Stimulated activated naive B cell treated with anti-CD40 and anti-IgM and Interleukin-4, amounts not matched to agents 10 μg/mL and 1 μg/mL and 100 μg/mL, for 72 hours (primary cell): ENCODE data around the gene HIPK2.
"Not testable (repeated sequence)": the region's sequence is repeated elsewhere in the genome, so short reads cannot be mapped to it uniquely, and the experiment has no call there.

ENCODE experiments used
- ATAC-seq, 2 donors: fragments of 150-1000 bp; cut with Tn5 transposase; replicated peaks; 2 replicates each; pipeline ENCODE4 v1.10.0; 2021; ENCODE audit warnings: moderate library complexity in 1 of 2
- DNase-seq: peaks from one replicate; pipeline ENCODE4 v3.0.0; 2021
- H3K27ac Mint-ChIP-seq: one replicate; pipeline ENCODE4 v1.8.0; 2022; ENCODE audit warnings: mild to moderate bottlenecking, mixed read lengths
- H3K27me3 Mint-ChIP-seq, 2 donors: one replicate each; pipeline ENCODE4 v1.8.0; 2022; ENCODE audit warnings: mixed read lengths in 2 of 2
- H3K36me3 Mint-ChIP-seq, 2 donors: one replicate each; pipeline ENCODE4 v1.8.0; 2022; ENCODE audit warnings: mixed read lengths in 2 of 2, mild to moderate bottlenecking in 1 of 2
- H3K4me1 Mint-ChIP-seq, 2 donors: one replicate each; pipeline ENCODE4 v1.8.0; 2022; ENCODE audit warnings: mixed read lengths in 2 of 2, mild to moderate bottlenecking in 1 of 2
- H3K4me3 Mint-ChIP-seq, 2 donors: one replicate each; pipeline ENCODE4 v1.8.0; 2022; ENCODE audit warnings: mild to moderate bottlenecking in 2 of 2, mixed read lengths in 2 of 2, moderate library complexity in 1 of 2
- H3K9me3 Mint-ChIP-seq, 2 donors: one replicate each; pipeline ENCODE4 v1.8.0; 2022; ENCODE audit warnings: mixed read lengths in 2 of 2, mild to moderate bottlenecking in 1 of 2

Gene HIPK2

DNA sequence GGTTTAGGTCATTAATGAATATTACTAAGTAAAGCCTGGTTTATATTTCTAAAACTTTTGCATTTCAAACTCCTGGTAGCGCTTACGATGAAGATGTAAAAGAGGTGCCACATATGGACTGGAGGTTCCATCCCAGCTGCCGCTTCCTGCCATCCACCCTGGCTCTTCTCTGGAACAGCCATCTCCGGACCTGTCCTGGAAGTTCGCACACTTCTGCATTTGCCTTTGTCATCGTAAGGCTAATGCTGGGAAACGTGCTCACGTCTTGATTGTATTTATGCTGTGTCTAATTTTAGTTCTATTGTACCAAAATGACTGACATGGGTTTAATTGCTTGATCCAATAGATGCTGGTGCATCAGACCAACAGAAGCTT lies 103.1 kb downstream of the HIPK2 start:
- no peak for ATAC-seq
- peaks cover 22 to 36% of the 10 kb centered on the region in 2 donors for H3K36me3 Mint-ChIP-seq
- no peak overlapping the region for H3K27ac Mint-ChIP-seq
- no peaks in the 10 kb centered on the region for H3K9me3 Mint-ChIP-seq
- no peak for DNase-seq
- no peaks in the 10 kb centered on the region for H3K27me3 Mint-ChIP-seq
- peaks cover 29 to 39% of the 10 kb centered on the region in 2 donors for H3K4me1 Mint-ChIP-seq
- H3K4me3 Mint-ChIP-seq = no peak overlapping the region

DNA sequence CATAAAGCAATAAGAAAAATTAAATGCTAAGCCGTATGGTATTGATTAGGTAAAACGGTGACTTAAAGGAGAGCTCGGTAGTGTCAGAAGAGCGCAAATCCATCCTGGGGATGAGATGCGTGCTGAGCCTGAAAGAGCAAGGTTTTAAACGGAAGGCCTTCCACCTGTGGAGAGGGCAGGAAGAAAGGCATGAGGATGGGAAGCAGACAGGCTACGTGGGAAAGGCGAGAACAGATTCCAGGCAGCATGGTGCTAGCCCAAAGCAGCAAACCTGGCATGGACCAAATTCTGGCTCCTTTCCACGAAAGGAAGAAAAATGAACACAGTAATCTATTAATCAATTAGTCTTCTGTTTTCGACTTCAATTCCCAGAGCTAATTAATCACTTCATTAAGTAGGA lies 103.5 kb downstream of the HIPK2 start:
- DNase-seq (no peak), ATAC-seq (no peak)
- Mint-ChIP-seq H3K36me3 (peaks cover 21 to 35% of the 10 kb centered on the region in 2 donors), H3K27me3 (no peaks in the 10 kb centered on the region), H3K27ac (no peak overlapping the region), H3K4me3 (no peak overlapping the region), H3K4me1 (peaks cover 28 to 40% of the 10 kb centered on the region in 2 donors), H3K9me3 (no peaks in the 10 kb centered on the region)

DNA sequence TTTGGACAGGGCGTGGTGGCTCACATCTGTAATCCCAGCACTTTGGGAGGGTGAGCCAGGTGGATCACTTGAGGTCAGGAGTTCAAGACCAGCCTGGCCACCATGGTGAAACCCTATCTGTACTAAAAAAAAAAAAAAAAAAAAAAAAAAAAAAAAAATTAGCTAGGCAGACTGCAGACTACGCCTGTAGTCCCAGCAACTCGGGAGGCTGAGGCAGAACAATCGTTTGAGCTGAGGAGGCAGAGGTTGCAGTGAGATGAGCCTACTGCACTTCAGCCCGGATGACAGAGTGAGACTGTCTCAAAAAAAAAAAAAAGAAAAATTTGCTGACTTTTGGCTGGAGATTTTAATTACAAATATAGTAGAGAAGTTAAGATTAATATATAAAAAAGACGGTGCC lies 104.0 kb downstream of the HIPK2 start:
- DNase-seq (no peak), ATAC-seq (no peak)
- H3K9me3 Mint-ChIP-seq = no peaks in the 10 kb centered on the region
- H3K4me1 Mint-ChIP-seq = peaks cover 32 to 46% of the 10 kb centered on the region in 2 donors
- H3K27me3 Mint-ChIP-seq = no peaks in the 10 kb centered on the region
- peak overlapping the region; percentile 90 for H3K27ac Mint-ChIP-seq
- H3K4me3 Mint-ChIP-seq = no peak overlapping the region
- peaks cover 21 to 35% of the 10 kb centered on the region in 2 donors for H3K36me3 Mint-ChIP-seq

DNA sequence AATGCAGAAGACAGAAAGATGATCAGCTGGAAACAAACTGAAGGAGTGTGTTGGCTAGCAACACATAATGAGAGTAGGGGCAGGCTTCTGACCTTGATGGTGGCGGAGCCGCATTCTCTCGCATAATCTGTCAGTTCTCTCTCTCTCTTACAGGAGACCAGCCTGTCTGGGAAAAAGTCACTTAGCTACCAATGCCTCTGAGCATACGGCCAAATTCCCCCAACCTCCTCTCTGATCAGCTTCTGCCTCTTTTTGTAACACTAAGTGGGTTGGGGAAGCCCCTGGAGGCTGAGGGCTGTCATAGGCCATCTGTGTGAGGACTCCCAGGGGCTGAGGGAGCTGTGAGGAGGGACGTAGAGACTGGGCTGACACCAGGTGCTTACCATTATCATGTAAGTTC lies 104.6 kb downstream of the HIPK2 start:
- ATAC-seq (peak; percentile 96 to 97), DNase-seq (peak; percentile 80)
- Mint-ChIP-seq H3K27me3 (no peaks in the 10 kb centered on the region), H3K27ac (peak overlapping the region; percentile 90), H3K9me3 (no peaks in the 10 kb centered on the region), H3K4me1 (peaks cover 32 to 47% of the 10 kb centered on the region in 2 donors), H3K36me3 (peaks cover 18 to 32% of the 10 kb centered on the region in 2 donors), H3K4me3 (peak overlapping the region; percentile 39 to 66)

DNA sequence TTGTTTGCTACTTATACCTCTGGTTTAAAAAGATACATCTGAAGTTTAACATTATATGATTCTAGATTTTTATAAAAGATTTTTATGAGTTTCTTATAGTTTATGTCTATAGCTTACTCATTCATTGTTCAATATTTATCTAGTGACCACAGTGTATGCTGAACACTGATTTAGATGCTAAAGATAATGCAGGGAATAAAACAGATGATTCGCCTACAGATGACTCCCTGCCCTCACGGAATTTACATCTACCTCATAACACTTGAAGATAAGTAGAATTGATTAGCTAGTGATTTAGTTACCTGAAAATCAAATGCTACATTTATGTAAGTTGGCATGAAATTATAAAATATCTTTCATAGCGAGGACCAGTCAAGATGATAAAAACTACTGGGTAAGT lies 105.8 kb downstream of the HIPK2 start:
- Mint-ChIP-seq H3K27me3 (no peaks in the 10 kb centered on the region), H3K4me3 (no peak overlapping the region), H3K9me3 (no peaks in the 10 kb centered on the region), H3K36me3 (peaks cover 20 to 32% of the 10 kb centered on the region in 2 donors), H3K4me1 (peaks cover 32 to 47% of the 10 kb centered on the region in 2 donors), H3K27ac (no peak overlapping the region)
- ATAC-seq = no peak
- no peak for DNase-seq

DNA sequence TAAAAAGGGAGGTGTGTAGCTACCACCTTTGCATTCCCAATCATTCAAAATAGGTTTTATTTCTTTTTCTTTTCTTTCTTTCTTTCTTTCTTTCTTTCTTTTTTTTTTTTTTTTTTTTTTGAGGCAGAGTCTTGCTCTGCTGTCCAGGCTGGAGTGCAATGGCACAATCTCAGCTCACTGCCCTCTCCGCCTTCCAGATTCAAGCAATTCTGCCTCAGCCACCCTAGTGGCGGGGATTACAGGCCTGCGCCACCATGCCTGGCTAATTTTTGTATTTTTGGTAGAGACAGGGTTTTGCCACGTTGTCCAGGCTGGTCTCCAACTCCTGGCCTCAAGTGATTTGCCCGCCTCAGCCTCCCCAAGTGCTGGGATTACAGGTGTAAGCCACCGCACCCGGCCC lies 107.1 kb downstream of the HIPK2 start:
- not testable (repeated sequence) for H3K4me3 Mint-ChIP-seq, ATAC-seq, H3K27me3 Mint-ChIP-seq, H3K9me3 Mint-ChIP-seq, DNase-seq, H3K27ac Mint-ChIP-seq
- H3K4me1 Mint-ChIP-seq = peaks cover 24 to 38% of the 10 kb centered on the region in 2 donors
- peaks cover 24 to 31% of the 10 kb centered on the region in 2 donors for H3K36me3 Mint-ChIP-seq

DNA sequence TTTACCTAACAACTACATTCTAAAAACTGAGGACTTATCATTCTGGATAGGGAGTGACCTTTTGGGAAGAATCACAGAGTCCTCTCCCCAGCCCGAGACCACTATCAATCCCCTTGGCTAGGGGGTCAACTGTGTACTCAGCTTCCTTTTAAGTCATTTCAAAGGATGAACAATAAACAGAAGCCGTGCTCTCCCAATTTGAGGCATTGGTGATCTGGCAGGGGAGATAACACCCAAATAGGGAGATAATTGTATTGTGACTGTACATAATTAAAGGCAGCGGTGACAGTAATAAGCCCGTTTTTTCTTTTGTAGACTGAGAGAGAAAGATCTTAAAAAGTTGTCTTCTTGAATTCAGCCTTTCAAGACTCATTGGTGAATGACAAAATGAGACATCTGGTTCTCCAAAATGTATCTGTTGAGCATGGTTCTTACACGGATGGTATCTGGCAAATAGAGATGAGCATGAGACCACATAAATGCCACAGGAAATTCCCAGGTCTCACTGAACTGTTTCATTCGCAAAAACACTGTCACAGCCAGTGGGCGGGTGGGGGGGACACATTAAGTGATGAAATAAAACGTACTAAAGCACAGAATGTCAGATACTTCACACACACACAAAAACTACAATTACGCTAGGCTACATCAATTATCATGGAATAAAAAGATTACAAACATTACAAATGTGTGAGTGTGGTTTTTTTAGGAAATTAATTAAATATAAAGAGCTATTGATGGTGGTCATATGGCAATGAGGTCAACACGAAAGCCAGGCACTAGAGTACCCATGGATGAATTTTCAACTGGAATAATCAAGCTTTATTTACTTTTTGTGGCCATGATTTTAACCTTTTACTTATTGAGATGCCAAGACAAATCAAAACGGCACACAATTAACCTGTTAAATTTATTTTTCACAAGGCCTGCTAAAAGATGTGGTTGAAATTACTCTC lies 108.4 kb downstream of the HIPK2 start:
- Mint-ChIP-seq H3K4me1 (peaks cover 21 to 34% of the 10 kb centered on the region in 2 donors), H3K27ac (peak overlapping the region; percentile 44), H3K4me3 (peak overlapping the region in 1 of 2 donors; percentile 48), H3K27me3 (no peaks in the 10 kb centered on the region), H3K36me3 (peaks cover 28 to 29% of the 10 kb centered on the region in 2 donors), H3K9me3 (no peaks in the 10 kb centered on the region)
- DNase-seq (no peak), ATAC-seq (peak in 1 of 2 donors; percentile 23)

DNA sequence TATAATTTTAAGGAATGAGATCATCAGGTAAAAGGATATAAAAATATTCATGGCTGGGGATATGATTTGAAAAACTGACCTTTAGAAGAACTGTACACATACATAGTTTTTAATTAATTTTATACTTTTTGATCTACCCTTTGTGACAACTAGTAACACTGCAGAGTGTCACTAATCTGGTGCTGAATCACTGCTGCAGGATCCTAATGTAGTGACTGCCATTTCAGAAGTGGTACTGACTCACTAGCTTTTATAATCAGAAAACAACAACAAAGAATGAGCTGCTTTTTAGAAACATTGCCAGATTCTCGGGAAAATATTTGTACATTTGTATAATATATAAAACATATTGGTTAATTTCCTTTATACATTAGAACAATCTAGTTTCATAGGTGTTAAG lies 110.4 kb downstream of the HIPK2 start:
- Mint-ChIP-seq H3K4me3 (no peak overlapping the region), H3K36me3 (peaks cover 33 to 35% of the 10 kb centered on the region in 2 donors), H3K4me1 (peaks cover 13 to 19% of the 10 kb centered on the region in 2 donors), H3K27me3 (no peaks in the 10 kb centered on the region), H3K9me3 (no peaks in the 10 kb centered on the region), H3K27ac (no peak overlapping the region)
- DNase-seq (no peak), ATAC-seq (no peak)

DNA sequence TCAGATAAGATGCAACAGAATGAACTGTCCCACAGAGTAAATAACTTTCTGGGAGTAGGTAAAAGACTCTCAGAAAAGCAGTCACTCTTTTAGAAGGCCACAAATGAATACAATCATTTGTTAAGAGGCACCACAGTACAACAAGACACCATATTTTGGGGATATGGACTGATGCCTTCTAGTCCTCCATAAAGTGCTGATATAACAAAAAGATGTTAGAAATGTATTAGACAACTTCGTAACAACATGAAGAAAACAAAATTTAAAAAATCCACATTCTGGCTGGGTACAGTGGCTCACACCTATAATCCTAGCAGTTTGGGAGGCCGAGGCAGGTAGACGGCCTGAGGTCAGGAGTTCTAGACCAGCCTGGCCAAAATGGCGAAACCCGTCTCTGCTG lies 111.3 kb downstream of the HIPK2 start:
- peaks cover 41% of the 10 kb centered on the region in 2 donors for H3K36me3 Mint-ChIP-seq
- H3K4me3 Mint-ChIP-seq = no peak overlapping the region
- H3K27me3 Mint-ChIP-seq = no peaks in the 10 kb centered on the region
- ATAC-seq = no peak
- H3K4me1 Mint-ChIP-seq = peaks cover 13 to 21% of the 10 kb centered on the region in 2 donors
- H3K9me3 Mint-ChIP-seq = no peaks in the 10 kb centered on the region
- no peak overlapping the region for H3K27ac Mint-ChIP-seq
- no peak for DNase-seq

DNA sequence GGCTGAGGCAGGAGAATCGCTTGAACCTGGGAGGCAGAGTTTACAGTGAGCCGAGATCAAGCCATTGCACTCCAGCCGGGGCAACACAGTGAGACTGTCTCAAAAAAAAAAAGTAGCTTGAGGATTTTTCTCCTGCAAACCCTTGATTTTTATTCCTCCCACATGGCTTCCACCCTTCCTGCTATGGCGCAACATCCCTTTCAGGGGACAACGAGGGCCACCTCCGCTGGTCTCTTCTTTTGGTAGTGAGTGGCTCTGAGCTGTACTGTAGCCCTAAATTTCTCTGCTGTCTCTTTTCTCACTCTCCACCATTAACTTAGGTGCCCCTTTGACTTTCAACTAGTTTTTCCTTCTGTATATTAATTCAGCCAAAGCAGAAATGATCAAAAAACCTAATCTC lies 113.4 kb downstream of the HIPK2 start:
- no peak for ATAC-seq
- no peaks in the 10 kb centered on the region for H3K9me3 Mint-ChIP-seq
- H3K4me3 Mint-ChIP-seq = no peak overlapping the region
- H3K27ac Mint-ChIP-seq = no peak overlapping the region
- DNase-seq = no peak
- peaks cover 13 to 25% of the 10 kb centered on the region in 2 donors for H3K4me1 Mint-ChIP-seq
- no peaks in the 10 kb centered on the region for H3K27me3 Mint-ChIP-seq
- peaks cover 45 to 47% of the 10 kb centered on the region in 2 donors for H3K36me3 Mint-ChIP-seq

DNA sequence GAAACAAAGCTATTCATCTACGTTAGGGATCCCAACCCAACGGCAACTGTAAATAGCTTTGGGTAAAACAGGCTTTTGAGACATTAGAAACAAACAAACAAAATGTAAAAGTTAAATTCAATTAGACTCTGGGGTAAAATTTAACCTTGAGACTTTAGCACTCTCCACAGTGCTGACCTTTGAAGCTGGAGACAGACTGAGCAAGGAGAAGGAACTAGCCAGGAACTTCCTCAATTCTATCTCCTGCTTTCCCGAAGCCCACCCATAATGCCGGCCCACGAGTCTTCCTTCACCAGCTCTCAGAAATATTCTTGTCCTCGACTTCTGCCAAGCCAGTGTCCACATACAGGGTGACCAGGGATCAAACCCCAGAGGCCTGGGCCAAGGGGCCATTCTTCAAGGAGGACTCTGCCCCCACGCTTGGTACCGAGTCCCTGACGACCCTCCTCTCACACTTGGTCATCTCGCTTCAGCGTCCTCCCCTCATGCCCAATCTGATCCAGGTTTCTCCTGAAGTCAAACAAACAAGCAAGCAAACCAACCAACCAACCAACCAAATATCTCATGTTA lies 114.1 kb downstream of the HIPK2 start:
- no peaks in the 10 kb centered on the region for H3K27me3 Mint-ChIP-seq
- H3K4me3 Mint-ChIP-seq = no peak overlapping the region
- H3K4me1 Mint-ChIP-seq = peaks cover 11 to 24% of the 10 kb centered on the region in 2 donors
- H3K27ac Mint-ChIP-seq = no peak overlapping the region
- H3K9me3 Mint-ChIP-seq = no peaks in the 10 kb centered on the region
- ATAC-seq (no peak), DNase-seq (no peak)
- H3K36me3 Mint-ChIP-seq = peaks cover 38 to 41% of the 10 kb centered on the region in 2 donors

DNA sequence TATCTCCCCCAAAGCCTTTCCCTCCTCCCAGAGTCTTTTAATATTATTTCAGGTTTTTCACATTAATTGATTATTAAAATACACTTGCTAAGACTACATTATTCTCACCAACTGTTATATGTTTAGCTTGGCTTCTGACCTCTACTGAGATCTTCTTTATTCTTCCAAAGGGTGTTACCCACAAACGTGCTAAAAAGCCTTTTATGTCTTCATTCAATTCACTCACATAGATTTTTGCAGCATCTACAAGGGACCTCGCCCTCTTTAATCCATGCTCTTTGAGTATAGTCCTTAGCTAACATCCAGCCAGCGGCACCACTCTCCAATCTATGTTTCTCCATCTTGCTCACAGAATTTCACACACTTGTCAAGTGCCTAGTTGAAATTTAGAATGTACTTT lies 115.9 kb downstream of the HIPK2 start:
- no peak overlapping the region for H3K4me3 Mint-ChIP-seq
- no peaks in the 10 kb centered on the region for H3K9me3 Mint-ChIP-seq
- H3K27me3 Mint-ChIP-seq = no peaks in the 10 kb centered on the region
- ATAC-seq (no peak), DNase-seq (no peak)
- no peak overlapping the region for H3K27ac Mint-ChIP-seq
- H3K36me3 Mint-ChIP-seq = peaks cover 38 to 52% of the 10 kb centered on the region in 2 donors
- H3K4me1 Mint-ChIP-seq = peaks cover 25 to 42% of the 10 kb centered on the region in 2 donors

DNA sequence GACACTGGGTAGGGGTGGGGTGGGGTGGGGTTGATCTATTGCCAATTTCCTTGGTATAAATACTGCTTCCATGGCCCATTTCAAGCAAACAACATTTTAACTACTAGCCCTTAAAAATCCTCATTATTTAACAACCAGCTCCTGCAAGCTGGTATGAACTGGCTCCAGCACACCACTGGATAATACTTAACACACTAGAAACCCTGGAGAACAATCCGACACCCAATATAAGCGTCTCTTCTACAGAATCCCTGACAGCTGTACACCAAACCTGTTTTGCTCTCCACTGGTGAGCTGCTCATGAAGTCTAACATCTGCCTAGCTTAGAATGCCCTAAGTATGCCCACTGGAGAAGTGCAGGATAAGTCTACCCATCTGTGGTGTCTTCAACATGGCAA lies 116.8 kb downstream of the HIPK2 start:
- H3K27me3 Mint-ChIP-seq = no peaks in the 10 kb centered on the region
- peaks cover 32 to 50% of the 10 kb centered on the region in 2 donors for H3K4me1 Mint-ChIP-seq
- DNase-seq = no peak
- no peak overlapping the region for H3K27ac Mint-ChIP-seq
- no peak overlapping the region for H3K4me3 Mint-ChIP-seq
- H3K9me3 Mint-ChIP-seq = peaks cover 0 to under 1% of the 10 kb centered on the region in 2 donors
- no peak for ATAC-seq
- H3K36me3 Mint-ChIP-seq = peaks cover 43 to 56% of the 10 kb centered on the region in 2 donors

DNA sequence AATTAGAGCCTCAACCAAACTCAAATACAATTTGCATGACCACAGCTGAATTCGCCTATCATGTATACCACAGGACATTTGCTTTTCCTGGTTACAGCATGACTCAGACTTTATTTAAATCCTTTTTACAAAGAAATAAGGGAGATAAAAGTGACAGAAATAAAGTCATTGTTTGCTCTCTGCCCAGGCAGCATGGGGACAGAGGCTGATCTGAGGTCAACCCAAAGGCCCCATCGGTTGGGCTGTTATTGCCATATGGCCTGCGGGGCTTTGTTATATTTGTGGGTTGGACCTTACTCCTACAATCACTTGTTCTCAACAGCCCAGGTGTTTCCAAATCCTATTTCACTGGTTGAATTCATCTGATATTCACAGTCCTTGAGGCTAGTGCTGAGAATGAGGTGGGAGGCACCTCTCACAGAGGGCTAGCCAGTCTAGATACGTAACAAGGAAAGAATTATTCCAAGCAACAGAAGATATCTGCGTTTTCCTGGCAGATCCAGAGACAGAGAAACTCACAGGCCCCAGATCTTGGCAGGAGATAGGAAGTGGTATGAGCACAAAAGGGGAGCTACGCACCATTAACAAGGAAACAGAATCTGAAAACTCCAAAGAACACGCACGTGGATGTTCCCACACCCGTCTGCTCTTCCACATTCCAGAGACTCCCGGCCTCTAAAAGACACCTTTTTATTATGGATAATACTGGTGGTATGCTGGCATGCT lies 117.3 kb downstream of the HIPK2 start:
- H3K27ac Mint-ChIP-seq = no peak overlapping the region
- ATAC-seq = no peak
- H3K9me3 Mint-ChIP-seq = peaks cover 0 to 2% of the 10 kb centered on the region in 2 donors
- H3K4me3 Mint-ChIP-seq = no peak overlapping the region
- H3K27me3 Mint-ChIP-seq = no peaks in the 10 kb centered on the region
- peaks cover 41 to 55% of the 10 kb centered on the region in 2 donors for H3K36me3 Mint-ChIP-seq
- no peak for DNase-seq
- H3K4me1 Mint-ChIP-seq = peaks cover 34 to 55% of the 10 kb centered on the region in 2 donors
